H9 (cell line): ENCODE results near the gene PRKAG2. TPM values are rescaled to one million over a fixed set of nuclear protein-coding genes. Genes with fewer than 3 reads are reported as not detected.

Experiments
- DNase-seq: peaks from one replicate; pipeline ENCODE4 v3.0.0-alpha.2; 2017
- H2AFZ ChIP-seq: one replicate; pipeline ENCODE4 v1.6.1; 2013; ENCODE audit warnings: mild to moderate bottlenecking, low read length, control low read depth, moderate library complexity
- H2AK5ac ChIP-seq: 2 replicates; pipeline ENCODE4 v1.6.1; 2013; ENCODE audit warnings: low read length, control low read depth, mixed read lengths; ENCODE audit not compliant: insufficient read length
- H2BK120ac ChIP-seq: one replicate; pipeline ENCODE4 v1.6.1; 2013; ENCODE audit warnings: low read depth, mild to moderate bottlenecking, low read length, control low read depth, inconsistent platforms; ENCODE audit not compliant: poor library complexity, severe bottlenecking
- H2BK12ac ChIP-seq: 2 replicates; pipeline ENCODE4 v1.6.1; 2013; ENCODE audit warnings: low read length, control low read depth, mixed read lengths, low read depth; ENCODE audit not compliant: insufficient read length
- H2BK15ac ChIP-seq: 2 replicates; pipeline ENCODE4 v1.6.1; 2013; ENCODE audit warnings: low read depth, low read length, control low read depth
- H2BK20ac ChIP-seq: one replicate; pipeline ENCODE4 v1.6.1; 2013; ENCODE audit warnings: low read depth, mild to moderate bottlenecking, low read length, control low read depth, inconsistent platforms; ENCODE audit not compliant: poor library complexity, severe bottlenecking
- H2BK5ac ChIP-seq: 2 replicates; pipeline ENCODE4 v1.6.1; 2013; ENCODE audit warnings: low read length, control low read depth, mixed read lengths; ENCODE audit not compliant: insufficient read length
- H3K14ac ChIP-seq: 2 replicates; pipeline ENCODE4 v1.6.1; 2013; ENCODE audit warnings: low read length, control low read depth; ENCODE audit not compliant: insufficient read depth
- H3K18ac ChIP-seq: 2 replicates; pipeline ENCODE4 v1.6.1; 2013; ENCODE audit warnings: low read depth, mild to moderate bottlenecking, mixed read lengths, low read length, control low read depth; ENCODE audit not compliant: insufficient read length
- H3K23ac ChIP-seq: 2 replicates; pipeline ENCODE4 v1.6.1; 2013; ENCODE audit warnings: low read length, control low read depth, mixed read lengths, low read depth; ENCODE audit not compliant: insufficient read length
- H3K23me2 ChIP-seq: 2 replicates; pipeline ENCODE4 v1.6.1; 2013; ENCODE audit warnings: low read depth, mild to moderate bottlenecking, mixed read lengths, low read length, control low read depth; ENCODE audit not compliant: insufficient read length, poor library complexity, severe bottlenecking
- H3K27ac ChIP-seq: 2 replicates; pipeline ENCODE4 v1.5.1; 2013; ENCODE audit warnings: low read length, control low read depth, mixed read lengths, low read depth; ENCODE audit not compliant: insufficient read length
- H3K27me3 ChIP-seq: 2 replicates; pipeline ENCODE4 v1.6.1; 2013; ENCODE audit warnings: low read length, control low read depth, inconsistent platforms; ENCODE audit not compliant: insufficient read depth
- H3K4ac ChIP-seq: 2 replicates; pipeline ENCODE4 v1.6.1; 2013; ENCODE audit warnings: low read depth, mild to moderate bottlenecking, control low read depth, inconsistent platforms, low read length, moderate library complexity
- H3K4me1 ChIP-seq: 2 replicates; pipeline ENCODE4 v1.6.1; 2013; ENCODE audit warnings: low read length, control low read depth, inconsistent platforms; ENCODE audit not compliant: insufficient read depth
- H3K4me2 ChIP-seq: 2 replicates; pipeline ENCODE4 v1.6.1; 2013; ENCODE audit warnings: low read length, control low read depth, mixed read lengths; ENCODE audit not compliant: insufficient read length, insufficient read depth
- H3K56ac ChIP-seq: 2 replicates; pipeline ENCODE4 v1.6.1; 2013; ENCODE audit warnings: low read depth, mild to moderate bottlenecking, mixed read lengths, low read length, control low read depth; ENCODE audit not compliant: insufficient read length
- H3K79me1 ChIP-seq: 2 replicates; pipeline ENCODE4 v1.6.1; 2013; ENCODE audit warnings: low read depth, mild to moderate bottlenecking, moderate library complexity, low read length, control low read depth, inconsistent platforms; ENCODE audit not compliant: insufficient read depth, poor library complexity, severe bottlenecking
- H3K79me2 ChIP-seq: 2 replicates; pipeline ENCODE4 v1.6.1; 2013; ENCODE audit warnings: low read length, control low read depth, inconsistent platforms; ENCODE audit not compliant: insufficient read depth
- H3K9ac ChIP-seq: 2 replicates; pipeline ENCODE4 v1.6.1; 2013; ENCODE audit warnings: low read length, control low read depth, mixed read lengths; ENCODE audit not compliant: insufficient read length; ENCODE audit errors: extremely low read depth
- H3K9me3 ChIP-seq: one replicate; pipeline ENCODE4 v1.6.1; 2013; ENCODE audit warnings: low read depth, low read length, inconsistent platforms; ENCODE audit not compliant: control insufficient read depth
- H3T11ph ChIP-seq: one replicate; pipeline ENCODE4 v1.6.1; 2013; ENCODE audit warnings: mild to moderate bottlenecking, low read length, control low read depth, inconsistent platforms
- H4K20me1 ChIP-seq: one replicate; pipeline ENCODE4 v1.6.1; 2013; ENCODE audit not compliant: control insufficient read depth, insufficient read length, insufficient read depth
- H4K5ac ChIP-seq: 2 replicates; pipeline ENCODE4 v1.6.1; 2013; ENCODE audit warnings: low read depth, mild to moderate bottlenecking, mixed read lengths, low read length, control low read depth; ENCODE audit not compliant: insufficient read length
- H4K8ac ChIP-seq: replicated peaks from 2 replicates; pipeline ENCODE4 v1.6.1; 2013; ENCODE audit warnings: low read length, control low read depth, mixed read lengths, low read depth; ENCODE audit not compliant: insufficient read length
- H4K91ac ChIP-seq: 2 replicates; pipeline ENCODE4 v1.6.1; 2013; ENCODE audit warnings: low read depth, mild to moderate bottlenecking, moderate library complexity, mixed read lengths, low read length, control low read depth; ENCODE audit not compliant: insufficient read length
- H3K27ac Mint-ChIP-seq, 3 experiments: 2 replicates in 2 of 3; 3 replicates in 1 of 3; pipeline ENCODE4 v1.8.0; 2020 to 2021; ENCODE audit warnings: mixed read lengths in 3 of 3, mild to moderate bottlenecking in 1 of 3, moderate library complexity in 1 of 3
- H3K27me3 Mint-ChIP-seq: 2 replicates; pipeline ENCODE4 v1.8.0; 2021; ENCODE audit warnings: low read depth, mild to moderate bottlenecking, moderate library complexity, mixed read lengths
- H3K36me3 Mint-ChIP-seq, 3 experiments: 2 replicates in 2 of 3; 3 replicates in 1 of 3; pipeline ENCODE4 v1.8.0; 2020 to 2021; ENCODE audit warnings: low read depth in 3 of 3, mixed read lengths in 3 of 3; ENCODE audit not compliant: insufficient read depth in 1 of 3
- H3K4me1 Mint-ChIP-seq, 2 experiments: 2 replicates each; pipeline ENCODE4 v1.8.0; 2020; ENCODE audit warnings: mixed read lengths in 2 of 2
- H3K4me3 Mint-ChIP-seq, 2 experiments: 2 replicates in 1 of 2; 3 replicates in 1 of 2; pipeline ENCODE4 v1.8.0; 2020 to 2021; ENCODE audit warnings: mild to moderate bottlenecking in 2 of 2, mixed read lengths in 2 of 2, moderate library complexity in 1 of 2
- H3K9me3 Mint-ChIP-seq, 2 experiments: 2 replicates in 1 of 2; 3 replicates in 1 of 2; pipeline ENCODE4 v1.8.0; 2020; ENCODE audit warnings: mild to moderate bottlenecking in 2 of 2, mixed read lengths in 2 of 2, moderate library complexity in 1 of 2
- CTCF ChIP-seq: fragments of 200-600 bp; sonication (generic); conservative IDR thresholded peaks from 3 replicates; pipeline ENCODE4 v1.8.0; 2021; ENCODE audit warnings: antibody characterized with exemption, mild to moderate bottlenecking
- WGBS: extraction: QIAGEN DNeasy Blood & Tissue Kit; methylation state at CpG from one replicate; pipeline ENCODE4 v1.1.7; 2013; ENCODE audit warnings: missing lambda C conversion rate, low lambda C conversion rate, mixed read lengths; ENCODE audit not compliant: insufficient read length; ENCODE audit errors: extremely low coverage; 5-methylcytosine and 5-hydroxymethylcytosine counted together
- total RNA-seq: library from RNA; stranded (reverse); gene quantifications from 2 replicates; pipeline ENCODE4 v1.2.1, GENCODE V29; 2021

Gene PRKAG2
- total RNA-seq, 1 experiment from 2014 or later, result 11.8 TPM

DNA sequence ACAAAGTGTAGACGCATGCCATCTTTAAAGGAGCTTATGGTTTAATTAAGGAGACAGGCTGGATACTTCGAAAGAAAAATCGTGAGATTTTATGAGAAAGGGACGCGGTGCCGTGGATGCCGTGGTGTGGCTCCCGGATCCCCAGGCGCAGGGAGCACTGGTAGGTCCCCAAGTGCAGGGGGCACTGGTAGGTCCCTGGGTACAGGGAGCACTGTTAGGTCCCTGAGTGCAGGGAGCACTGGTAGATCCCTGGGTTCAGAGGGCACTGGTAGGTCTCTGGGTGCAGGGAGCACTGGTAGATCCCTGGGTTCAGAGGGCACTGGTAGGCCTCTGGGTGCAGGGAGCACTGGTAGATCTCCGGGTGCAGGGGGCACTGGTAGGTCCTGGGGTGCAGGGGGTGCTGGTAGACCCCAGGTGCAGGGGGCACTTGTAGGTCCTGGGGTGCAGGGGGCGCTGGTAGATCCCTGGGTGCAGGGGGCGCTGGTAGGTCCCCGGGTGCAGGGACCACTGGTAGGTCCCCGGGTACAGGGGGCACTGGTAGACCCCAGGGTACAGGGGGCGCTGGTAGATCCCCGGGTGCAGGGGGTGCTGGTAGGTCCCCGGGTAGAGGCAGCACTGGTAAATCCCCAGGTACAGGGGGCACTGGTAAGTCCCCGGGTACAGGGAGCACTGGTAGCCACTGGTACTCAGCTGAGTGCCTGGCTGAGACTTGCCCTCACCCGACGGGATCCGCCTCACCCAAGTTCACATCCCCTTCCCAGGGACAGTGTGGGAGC is 14.1 kb downstream of the PRKAG2 start:
- Histone ChIP-seq H3K18ac (no peak overlapping the region), H3K79me1 (no peaks in the 10 kb centered on the region), H2BK15ac (no peak overlapping the region), H2AFZ (no peak overlapping the region), H2BK20ac (no peak overlapping the region), H4K91ac (no peak overlapping the region), H3K56ac (no peak overlapping the region), H2BK120ac (no peak overlapping the region), H3K4me2 (no peak overlapping the region), H3K27ac (no peak overlapping the region), H2BK5ac (no peak overlapping the region), H3K23ac (no peak overlapping the region), H3K9me3 (no peaks in the 10 kb centered on the region), H4K8ac (no peak overlapping the region), H3K79me2 (no peaks in the 10 kb centered on the region), H3K27me3 (no peaks in the 10 kb centered on the region), H3K9ac (no peak overlapping the region), H3K4me1 (no peaks in the 10 kb centered on the region), H4K5ac (no peak overlapping the region), H2AK5ac (no peak overlapping the region), H4K20me1 (no peaks in the 10 kb centered on the region), H3K14ac (no peak overlapping the region), H3T11ph (no peak overlapping the region), H2BK12ac (no peak overlapping the region), H3K23me2 (no peaks in the 10 kb centered on the region), H3K4ac (no peak overlapping the region)
- Mint-ChIP-seq H3K9me3 (no peaks in the 10 kb centered on the region), H3K4me1 (peaks cover 4 to 7% of the 10 kb centered on the region in 2 experiments; a peak in 3 of 4 replicates), H3K4me3 (no peak overlapping the region), H3K27ac (no peak overlapping the region), H3K36me3 (no peaks in the 10 kb centered on the region), H3K27me3 (no peaks in the 10 kb centered on the region; the same call in 1 of the 2 replicates)
- WGBS, result no CpG with 5 or more reads among the region's 21 CpGs
- no peak for DNase-seq
- no peak for TF ChIP-seq CTCF
